Coronary artery (tissue), 2 donors: ENCODE data around the gene BSDC1.
A peak's percentile ranks its signal among the peaks of the same experiment; 100 is the strongest.

Source experiments
- DNase-seq: peaks from one replicate; pipeline ENCODE4 v3.0.0-alpha.2; 2017; ENCODE audit warnings: low spot score
- H3K27ac ChIP-seq, 2 donors: fragments of 200-600 bp; sonication (generic); one replicate each; pipeline ENCODE4 v1.5.1; 2016 to 2019
- H3K4me3 ChIP-seq: fragments of 200-600 bp; sonication (generic); 2 replicates; pipeline ENCODE4 v1.5.1; 2016; ENCODE audit warnings: mild to moderate bottlenecking, moderate library complexity
- CTCF ChIP-seq: fragments of 200-600 bp; sonication (generic); IDR thresholded peaks from one replicate; pipeline ENCODE4 v1.5.1; 2019; ENCODE audit warnings: antibody characterized with exemption

The BSDC1 gene

GRCh38 chr1:32421775-32422174, 27.5 kb upstream of the BSDC1 start:
- TF ChIP-seq CTCF = no peak
- Histone ChIP-seq H3K27ac (no peak overlapping the region), H3K4me3 (no peak overlapping the region)
- DNase-seq = no peak

GRCh38 chr1:32414186-32414886, 20.1 kb upstream of the BSDC1 start:
- H3K27ac ChIP-seq = no peak overlapping the region
- no peak for TF ChIP-seq CTCF
- DNase-seq = no peak
- no peak overlapping the region for H3K4me3 ChIP-seq

GRCh38 chr1:32413507-32414185, 19.4 kb upstream of the BSDC1 start:
- TF ChIP-seq CTCF = peak; percentile 41
- no peak for DNase-seq
- H3K27ac ChIP-seq = no peak overlapping the region
- H3K4me3 ChIP-seq = no peak overlapping the region

- no peak overlapping the region for H3K27ac ChIP-seq
- TF ChIP-seq CTCF = no peak
- no peak overlapping the region for H3K4me3 ChIP-seq
- no peak for DNase-seq
These were observed 17.0 kb upstream of the BSDC1 start for GRCh38 chr1:32411261-32411660.

GRCh38 chr1:32406629-32407111, 12.4 kb upstream of the BSDC1 start:
- no peak overlapping the region for H3K4me3 ChIP-seq
- TF ChIP-seq CTCF = no peak
- DNase-seq = no peak
- H3K27ac ChIP-seq = no peak overlapping the region

GRCh38 chr1:32405672-32406467, 11.6 kb upstream of the BSDC1 start:
- no peak for TF ChIP-seq CTCF
- no peak for DNase-seq
- Histone ChIP-seq H3K4me3 (no peak overlapping the region), H3K27ac (no peak overlapping the region)
